H1 (cell line): ENCODE measurements around the gene TM9SF3. TPM values are rescaled to one million over a fixed set of nuclear protein-coding genes. Genes with fewer than 3 reads are reported as not detected.

Experiments used
- CTCF ChIA-PET: fragments of 300-600 bp; sonication (Branson Sonifier 250); formaldehyde crosslinking; loops from one replicate; lab custom pipeline; 2021; ENCODE audit not compliant: partially characterized antibody; lab: Charles Lee
- POLR2A ChIA-PET: fragments of 300-600 bp; sonication (Branson Sonifier 250); formaldehyde crosslinking; loops from one replicate; lab custom pipeline; 2021; ENCODE audit warnings: inconsistent platforms; ENCODE audit not compliant: partially characterized antibody; lab: Charles Lee
- DNase-seq, 2 experiments: peaks; one replicate each; pipeline versions ENCODE4 v3.0.0 to v3.0.0-alpha.2; 2010 to 2022; ENCODE audit warnings: low spot score in 2 of 2, low read depth in 1 of 2, mixed read lengths in 1 of 2
- FAIRE-seq: peaks from 2 replicates; lab custom pipeline; 2011; peaks lifted over from hg19 to GRCh38; lab: Jason Lieb, UNC
- H2AFZ ChIP-seq: 2 replicates; pipeline ENCODE4 v1.8.1; 2012; ENCODE audit warnings: low read length, inconsistent platforms
- H2AK5ac ChIP-seq: 2 replicates; pipeline ENCODE4 v1.6.1; 2013; ENCODE audit warnings: low read depth, low read length
- H2BK120ac ChIP-seq: replicated peaks from 2 replicates; pipeline ENCODE3; 2013; ENCODE audit warnings: low read depth, low read length, inconsistent platforms
- H2BK12ac ChIP-seq: 2 replicates; pipeline ENCODE4 v1.6.1; 2013; ENCODE audit warnings: low read depth, low read length
- H2BK15ac ChIP-seq: 2 replicates; pipeline ENCODE4 v1.6.1; 2013; ENCODE audit warnings: low read length
- H2BK20ac ChIP-seq: 2 replicates; pipeline ENCODE4 v1.6.1; 2013; ENCODE audit warnings: low read length
- H2BK5ac ChIP-seq: 2 replicates; pipeline ENCODE4 v1.6.1; 2013; ENCODE audit warnings: low read depth, low read length
- H3K14ac ChIP-seq: 2 replicates; pipeline ENCODE4 v1.6.1; 2013; ENCODE audit warnings: inconsistent platforms; ENCODE audit not compliant: insufficient read length
- H3K18ac ChIP-seq: 2 replicates; pipeline ENCODE4 v1.6.1; 2013; ENCODE audit warnings: low read length; ENCODE audit errors: extremely low read depth
- H3K23ac ChIP-seq: 2 replicates; pipeline ENCODE4 v1.6.1; 2013; ENCODE audit warnings: inconsistent platforms; ENCODE audit not compliant: insufficient read length
- H3K23me2 ChIP-seq: 2 replicates; pipeline ENCODE4 v1.6.1; 2013; ENCODE audit warnings: low read depth, low read length
- H3K27ac ChIP-seq: 2 replicates; pipeline ENCODE4 v1.6.1; 2011; ENCODE audit warnings: low read depth, low read length, inconsistent platforms
- H3K27me3 ChIP-seq, 4 experiments: replicated peaks in 1 of 4; 1 replicate in 1 of 4; 2 replicates in 3 of 4; pipeline versions ENCODE4 v1.6.1 to v1.8.1; 2011 to 2013; ENCODE audit warnings: low read length in 3 of 4, mild to moderate bottlenecking in 3 of 4, inconsistent platforms in 2 of 4, mixed read lengths in 2 of 4, moderate library complexity in 1 of 4; ENCODE audit not compliant: control insufficient read depth in 3 of 4, insufficient read depth in 3 of 4; ENCODE audit errors: extremely low read depth in 1 of 4
- H3K36me3 ChIP-seq, 4 experiments: 2 replicates each; pipeline versions ENCODE4 v1.6.1 to v1.8.1; 2011 to 2013; ENCODE audit warnings: mild to moderate bottlenecking in 4 of 4, low read length in 3 of 4, moderate library complexity in 2 of 4, control low read depth in 1 of 4, inconsistent platforms in 1 of 4; ENCODE audit not compliant: insufficient read depth in 4 of 4, control insufficient read depth in 2 of 4
- H3K4ac ChIP-seq: replicated peaks from 2 replicates; pipeline ENCODE3; 2013; ENCODE audit warnings: low read length, low read depth, mixed read lengths, inconsistent platforms; ENCODE audit not compliant: insufficient read length
- H3K4me1 ChIP-seq, 4 experiments: replicated peaks in 1 of 4; 1 replicate in 1 of 4; 2 replicates in 3 of 4; pipeline versions ENCODE4 v1.6.1 to v1.8.1; 2011 to 2013; ENCODE audit warnings: low read length in 3 of 4, inconsistent platforms in 2 of 4, mixed read lengths in 1 of 4; ENCODE audit not compliant: insufficient read depth in 4 of 4, control insufficient read depth in 3 of 4
- H3K4me2 ChIP-seq, 2 experiments: 2 replicates each; pipeline versions ENCODE4 v1.6.1 to v1.8.1; 2011 to 2013; ENCODE audit warnings: low read depth in 2 of 2, low read length in 2 of 2, control low read depth in 1 of 2, inconsistent platforms in 1 of 2, mild to moderate bottlenecking in 1 of 2; ENCODE audit not compliant: insufficient read depth in 1 of 2
- H3K4me3 ChIP-seq, 4 experiments: fragments of 200-600, 300-600 bp in 1 of 4; sonication (generic), shearing (Covaris generic), sonication (Bioruptor Twin) in 1 of 4; 2 replicates each; pipeline versions ENCODE4 v1.5.1 to v1.8.1; 2011 to 2016; ENCODE audit warnings: low read length in 4 of 4, low read depth in 3 of 4, control low read depth in 2 of 4, inconsistent platforms in 2 of 4, mild to moderate bottlenecking in 2 of 4, mixed read lengths in 1 of 4, moderate library complexity in 1 of 4; ENCODE audit not compliant: insufficient read depth in 2 of 4; ENCODE audit errors: extremely low read depth in 1 of 4
- H3K56ac ChIP-seq: replicated peaks from 2 replicates; pipeline ENCODE3; 2013; ENCODE audit warnings: low read depth, mild to moderate bottlenecking, mixed read lengths, low read length, inconsistent platforms; ENCODE audit not compliant: insufficient read length
- H3K79me1 ChIP-seq: 2 replicates; pipeline ENCODE4 v1.6.1; 2013; ENCODE audit warnings: low read depth, low read length, control low read depth
- H3K79me2 ChIP-seq, 2 experiments: 2 replicates each; pipeline versions ENCODE4 v1.6.1 to v1.8.1; 2012 to 2013; ENCODE audit warnings: low read length in 2 of 2, mild to moderate bottlenecking in 2 of 2, inconsistent platforms in 1 of 2; ENCODE audit not compliant: insufficient read depth in 2 of 2, control insufficient read depth in 1 of 2
- H3K9ac ChIP-seq, 4 experiments: replicated peaks in 1 of 4; 1 replicate in 1 of 4; 2 replicates in 3 of 4; pipeline versions ENCODE4 v1.6.1 to v1.8.1; 2011 to 2013; ENCODE audit warnings: low read depth in 3 of 4, low read length in 3 of 4, control low read depth in 2 of 4, mild to moderate bottlenecking in 2 of 4, moderate library complexity in 2 of 4, inconsistent platforms in 1 of 4; ENCODE audit errors: extremely low read depth in 1 of 4
- H3K9me3 ChIP-seq, 2 experiments: 2 replicates each; pipeline versions ENCODE4 v1.6.1 to v1.8.1; 2012 to 2013; ENCODE audit warnings: mild to moderate bottlenecking in 2 of 2, moderate library complexity in 2 of 2, control low read depth in 1 of 2, inconsistent platforms in 1 of 2, low read depth in 1 of 2, low read length in 1 of 2, mixed read lengths in 1 of 2; ENCODE audit not compliant: insufficient read depth in 2 of 2
- H4K20me1 ChIP-seq, 2 experiments: replicated peaks in 1 of 2; 2 replicates each; pipeline versions ENCODE3 to v1.8.1; 2011 to 2013; ENCODE audit warnings: inconsistent platforms in 2 of 2, low read length in 2 of 2, mild to moderate bottlenecking in 1 of 2; ENCODE audit not compliant: insufficient read depth in 2 of 2, control insufficient read depth in 1 of 2
- H4K5ac ChIP-seq: 2 replicates; pipeline ENCODE4 v1.6.1; 2013; ENCODE audit warnings: low read length, low read depth, mixed read lengths, inconsistent platforms; ENCODE audit not compliant: insufficient read length
- H4K8ac ChIP-seq: 2 replicates; pipeline ENCODE4 v1.8.0; 2013; ENCODE audit warnings: mild to moderate bottlenecking, moderate library complexity, low read length, inconsistent platforms; ENCODE audit not compliant: insufficient read depth; ENCODE audit errors: extremely low read depth
- H4K91ac ChIP-seq: replicated peaks from 2 replicates; pipeline ENCODE3; 2013; ENCODE audit warnings: low read length, mixed read lengths, inconsistent platforms; ENCODE audit not compliant: insufficient read length
- BRCA1 ChIP-seq: IDR thresholded peaks from 2 replicates; pipeline ENCODE4 v1.6.1; 2012; ENCODE audit warnings: low read depth, low read length, improper control_type of control experiment
- KDM4A ChIP-seq: IDR thresholded peaks from one replicate; pipeline ENCODE4 v1.7.1; 2012; ENCODE audit warnings: low read depth, mild to moderate bottlenecking, moderate library complexity, low read length, inconsistent platforms; ENCODE audit not compliant: severe bottlenecking
- WGBS, 2 experiments: shearing (Covaris generic) in 1 of 2; methylation state at CpG; one replicate each; pipeline versions ENCODE4 v1.1.6 to v1.1.7; 2013 to 2015; ENCODE audit warnings: low lambda C conversion rate in 2 of 2, mixed read lengths in 2 of 2, inconsistent platforms in 1 of 2, low coverage in 1 of 2, missing lambda C conversion rate in 1 of 2; ENCODE audit not compliant: insufficient replicate concordance in 2 of 2, insufficient coverage in 1 of 2, insufficient read length in 1 of 2; ENCODE audit errors: extremely low coverage in 1 of 2, missing lambda C conversion rate in 1 of 2; 5-methylcytosine and 5-hydroxymethylcytosine counted together
- polyA plus RNA-seq, 7 experiments: library from polyadenylated mRNA; depleted of rRNA in 3 of 7; stranded (reverse) in 5 of 7; unstranded in 2 of 7; fragments of >200 nt in 5 of 7; fragments of 200-250 nt in 2 of 7; gene quantifications; 1 replicate in 5 of 7; 2 replicates in 1 of 7; 4 replicates in 1 of 7; pipeline versions ENCODE4 v1.2.1 to v1.2.3, GENCODE V29; 2011 to 2013; ENCODE audit warnings: missing spikeins in 2 of 7, mixed read lengths in 2 of 7
- total RNA-seq: library from RNA; stranded (reverse); fragmentation: NEBNext Ultra II Directional; extraction: Animal tissue kit (Norgen Biotek cat#: 25700); gene quantifications from 2 replicates; pipeline ENCODE4 v1.2.1, GENCODE V29; 2021

The TM9SF3 gene
- total and polyA plus RNA-seq, 2 of the 8 experiments (the other 6 are each of a cell fraction or from before 2014, with no cell fraction given): 123 to 127 TPM

- H3K27ac ChIP-seq: no peak overlapping the region; the same call in 1 of the 2 replicates
- H4K5ac ChIP-seq: no peak overlapping the region
- ChIA-PET CTCF (interaction anchor here (0.7 to 11.7 kb wide), 31 partner anchors 10 to 178 kb away, joined by 3 to 276 read pairs (median 5); no protein-coding TSS in a partner anchor), POLR2A (interaction anchor here (0.8 to 2.9 kb wide), 10 partner anchors 10 to 138 kb away, joined by 3 to 15 read pairs (median 4); no protein-coding TSS in a partner anchor)
- H3K9me3 ChIP-seq: no peaks in the 10 kb centered on the region
- H4K91ac ChIP-seq: no peak overlapping the region
- H2BK12ac ChIP-seq: 0 out of 2 replicates have a peak overlapping the region, but pooled peaks have one; percentile 7
- no peak overlapping the region for H3K4ac ChIP-seq
- H3K4me3 ChIP-seq: peak overlapping the region; percentile 32 to 71 (median 66)
- peaks cover 7 to 13% of the 10 kb centered on the region in 2 experiments for H4K20me1 ChIP-seq
- H3K4me2 ChIP-seq: peak overlapping the region; percentile 85 to 90
- DNase-seq (no peak), FAIRE-seq (no peak)
- H3K36me3 ChIP-seq: no peaks in the 10 kb centered on the region
- H3K14ac ChIP-seq: no peak overlapping the region
- peak overlapping the region; percentile 92 for H4K8ac ChIP-seq
- no peaks in the 10 kb centered on the region for H3K79me2 ChIP-seq
- 4% methylated on average over 26 of the region's 31 CpGs; no CpG with 5 or more reads in 1 of the 2 experiments for WGBS, 2 experiments
- peak overlapping the region; percentile 0; the same call in 1 of the 2 replicates for H2AFZ ChIP-seq
- H2BK15ac ChIP-seq: no peak overlapping the region
- no peak overlapping the region for H3K23ac ChIP-seq
- no peak overlapping the region for H2BK5ac ChIP-seq
- TF ChIP-seq KDM4A: peak; percentile 7
- TF ChIP-seq BRCA1: no peak
- H3K4me1 ChIP-seq: peaks cover 16 to 18% (median 17%) of the 10 kb centered on the region in 4 experiments
- H3K9ac ChIP-seq: peak overlapping the region in 1 of 4 experiments; percentile 4; a peak in 2 of 7 replicates
- no peak overlapping the region for H2BK20ac ChIP-seq
- no peak overlapping the region for H2BK120ac ChIP-seq
- H3K27me3 ChIP-seq: peaks cover 10 to 30% (median 26%) of the 10 kb centered on the region in 4 experiments
- H3K23me2 ChIP-seq: peaks cover 18% of the 10 kb centered on the region
- H2AK5ac ChIP-seq: no peak overlapping the region
- H3K79me1 ChIP-seq: no peaks in the 10 kb centered on the region
- 0 out of 2 replicates have a peak overlapping the region, but pooled peaks have one; percentile 15 for H3K18ac ChIP-seq
- no peak overlapping the region for H3K56ac ChIP-seq
Observed at GRCh38 chr10:96513305-96513697, 73.5 kb downstream of the TM9SF3 start.
